H9 (cell line): ENCODE data around the gene SEC62. TPM values are rescaled to one million over a fixed set of nuclear protein-coding genes. Genes with fewer than 3 reads are reported as not detected.

Experiments used
- DNase-seq: peaks from one replicate; pipeline ENCODE4 v3.0.0-alpha.2; 2017
- H2AFZ ChIP-seq: one replicate; pipeline ENCODE4 v1.6.1; 2013; ENCODE audit warnings: mild to moderate bottlenecking, low read length, control low read depth, moderate library complexity
- H2AK5ac ChIP-seq: 2 replicates; pipeline ENCODE4 v1.6.1; 2013; ENCODE audit warnings: low read length, control low read depth, mixed read lengths; ENCODE audit not compliant: insufficient read length
- H2BK120ac ChIP-seq: one replicate; pipeline ENCODE4 v1.6.1; 2013; ENCODE audit warnings: low read depth, mild to moderate bottlenecking, low read length, control low read depth, inconsistent platforms; ENCODE audit not compliant: poor library complexity, severe bottlenecking
- H2BK12ac ChIP-seq: 2 replicates; pipeline ENCODE4 v1.6.1; 2013; ENCODE audit warnings: low read length, control low read depth, mixed read lengths, low read depth; ENCODE audit not compliant: insufficient read length
- H2BK15ac ChIP-seq: 2 replicates; pipeline ENCODE4 v1.6.1; 2013; ENCODE audit warnings: low read depth, low read length, control low read depth
- H2BK20ac ChIP-seq: one replicate; pipeline ENCODE4 v1.6.1; 2013; ENCODE audit warnings: low read depth, mild to moderate bottlenecking, low read length, control low read depth, inconsistent platforms; ENCODE audit not compliant: poor library complexity, severe bottlenecking
- H2BK5ac ChIP-seq: 2 replicates; pipeline ENCODE4 v1.6.1; 2013; ENCODE audit warnings: low read length, control low read depth, mixed read lengths; ENCODE audit not compliant: insufficient read length
- H3K14ac ChIP-seq: 2 replicates; pipeline ENCODE4 v1.6.1; 2013; ENCODE audit warnings: low read length, control low read depth; ENCODE audit not compliant: insufficient read depth
- H3K18ac ChIP-seq: 2 replicates; pipeline ENCODE4 v1.6.1; 2013; ENCODE audit warnings: low read depth, mild to moderate bottlenecking, mixed read lengths, low read length, control low read depth; ENCODE audit not compliant: insufficient read length
- H3K23ac ChIP-seq: 2 replicates; pipeline ENCODE4 v1.6.1; 2013; ENCODE audit warnings: low read length, control low read depth, mixed read lengths, low read depth; ENCODE audit not compliant: insufficient read length
- H3K23me2 ChIP-seq: 2 replicates; pipeline ENCODE4 v1.6.1; 2013; ENCODE audit warnings: low read depth, mild to moderate bottlenecking, mixed read lengths, low read length, control low read depth; ENCODE audit not compliant: insufficient read length, poor library complexity, severe bottlenecking
- H3K27ac ChIP-seq: 2 replicates; pipeline ENCODE4 v1.5.1; 2013; ENCODE audit warnings: low read length, control low read depth, mixed read lengths, low read depth; ENCODE audit not compliant: insufficient read length
- H3K27me3 ChIP-seq: 2 replicates; pipeline ENCODE4 v1.6.1; 2013; ENCODE audit warnings: low read length, control low read depth, inconsistent platforms; ENCODE audit not compliant: insufficient read depth
- H3K4ac ChIP-seq: 2 replicates; pipeline ENCODE4 v1.6.1; 2013; ENCODE audit warnings: low read depth, mild to moderate bottlenecking, control low read depth, inconsistent platforms, low read length, moderate library complexity
- H3K4me1 ChIP-seq: 2 replicates; pipeline ENCODE4 v1.6.1; 2013; ENCODE audit warnings: low read length, control low read depth, inconsistent platforms; ENCODE audit not compliant: insufficient read depth
- H3K4me2 ChIP-seq: 2 replicates; pipeline ENCODE4 v1.6.1; 2013; ENCODE audit warnings: low read length, control low read depth, mixed read lengths; ENCODE audit not compliant: insufficient read length, insufficient read depth
- H3K56ac ChIP-seq: 2 replicates; pipeline ENCODE4 v1.6.1; 2013; ENCODE audit warnings: low read depth, mild to moderate bottlenecking, mixed read lengths, low read length, control low read depth; ENCODE audit not compliant: insufficient read length
- H3K79me1 ChIP-seq: 2 replicates; pipeline ENCODE4 v1.6.1; 2013; ENCODE audit warnings: low read depth, mild to moderate bottlenecking, moderate library complexity, low read length, control low read depth, inconsistent platforms; ENCODE audit not compliant: insufficient read depth, poor library complexity, severe bottlenecking
- H3K79me2 ChIP-seq: 2 replicates; pipeline ENCODE4 v1.6.1; 2013; ENCODE audit warnings: low read length, control low read depth, inconsistent platforms; ENCODE audit not compliant: insufficient read depth
- H3K9ac ChIP-seq: 2 replicates; pipeline ENCODE4 v1.6.1; 2013; ENCODE audit warnings: low read length, control low read depth, mixed read lengths; ENCODE audit not compliant: insufficient read length; ENCODE audit errors: extremely low read depth
- H3K9me3 ChIP-seq: one replicate; pipeline ENCODE4 v1.6.1; 2013; ENCODE audit warnings: low read depth, low read length, inconsistent platforms; ENCODE audit not compliant: control insufficient read depth
- H3T11ph ChIP-seq: one replicate; pipeline ENCODE4 v1.6.1; 2013; ENCODE audit warnings: mild to moderate bottlenecking, low read length, control low read depth, inconsistent platforms
- H4K20me1 ChIP-seq: one replicate; pipeline ENCODE4 v1.6.1; 2013; ENCODE audit not compliant: control insufficient read depth, insufficient read length, insufficient read depth
- H4K5ac ChIP-seq: 2 replicates; pipeline ENCODE4 v1.6.1; 2013; ENCODE audit warnings: low read depth, mild to moderate bottlenecking, mixed read lengths, low read length, control low read depth; ENCODE audit not compliant: insufficient read length
- H4K8ac ChIP-seq: replicated peaks from 2 replicates; pipeline ENCODE4 v1.6.1; 2013; ENCODE audit warnings: low read length, control low read depth, mixed read lengths, low read depth; ENCODE audit not compliant: insufficient read length
- H4K91ac ChIP-seq: 2 replicates; pipeline ENCODE4 v1.6.1; 2013; ENCODE audit warnings: low read depth, mild to moderate bottlenecking, moderate library complexity, mixed read lengths, low read length, control low read depth; ENCODE audit not compliant: insufficient read length
- H3K27ac Mint-ChIP-seq, 3 experiments: 2 replicates in 2 of 3; 3 replicates in 1 of 3; pipeline ENCODE4 v1.8.0; 2020 to 2021; ENCODE audit warnings: mixed read lengths in 3 of 3, mild to moderate bottlenecking in 1 of 3, moderate library complexity in 1 of 3
- H3K27me3 Mint-ChIP-seq: 2 replicates; pipeline ENCODE4 v1.8.0; 2021; ENCODE audit warnings: low read depth, mild to moderate bottlenecking, moderate library complexity, mixed read lengths
- H3K36me3 Mint-ChIP-seq, 3 experiments: 2 replicates in 2 of 3; 3 replicates in 1 of 3; pipeline ENCODE4 v1.8.0; 2020 to 2021; ENCODE audit warnings: low read depth in 3 of 3, mixed read lengths in 3 of 3; ENCODE audit not compliant: insufficient read depth in 1 of 3
- H3K4me1 Mint-ChIP-seq, 2 experiments: 2 replicates each; pipeline ENCODE4 v1.8.0; 2020; ENCODE audit warnings: mixed read lengths in 2 of 2
- H3K4me3 Mint-ChIP-seq, 2 experiments: 2 replicates in 1 of 2; 3 replicates in 1 of 2; pipeline ENCODE4 v1.8.0; 2020 to 2021; ENCODE audit warnings: mild to moderate bottlenecking in 2 of 2, mixed read lengths in 2 of 2, moderate library complexity in 1 of 2
- H3K9me3 Mint-ChIP-seq, 2 experiments: 2 replicates in 1 of 2; 3 replicates in 1 of 2; pipeline ENCODE4 v1.8.0; 2020; ENCODE audit warnings: mild to moderate bottlenecking in 2 of 2, mixed read lengths in 2 of 2, moderate library complexity in 1 of 2
- WGBS: extraction: QIAGEN DNeasy Blood & Tissue Kit; methylation state at CpG from one replicate; pipeline ENCODE4 v1.1.7; 2013; ENCODE audit warnings: missing lambda C conversion rate, low lambda C conversion rate, mixed read lengths; ENCODE audit not compliant: insufficient read length; ENCODE audit errors: extremely low coverage; 5-methylcytosine and 5-hydroxymethylcytosine counted together
- total RNA-seq: library from RNA; stranded (reverse); gene quantifications from 2 replicates; pipeline ENCODE4 v1.2.1, GENCODE V29; 2021
- TF ChIP-seq, protein P1 (sequence below): fragments of 200-600 bp; sonication (generic); conservative IDR thresholded peaks from 3 replicates; pipeline ENCODE4 v1.8.0; 2021; ENCODE audit warnings: antibody characterized with exemption, mild to moderate bottlenecking

Gene SEC62
- total RNA-seq, 1 experiment from 2014 or later = 98.7 TPM

GRCh38 chr3:169992156-169992555 lies 25.5 kb downstream of the SEC62 start:
- H3K56ac ChIP-seq = no peak overlapping the region
- H3K4ac ChIP-seq = no peak overlapping the region
- no peak overlapping the region for H2AFZ ChIP-seq
- H3T11ph ChIP-seq = no peak overlapping the region
- no peak overlapping the region for H2BK12ac ChIP-seq
- no peaks in the 10 kb centered on the region for H3K4me1 ChIP-seq
- DNase-seq = no peak
- WGBS = no CpG with 5 or more reads among the region's 3 CpGs
- no peak overlapping the region for H3K18ac ChIP-seq
- TF ChIP-seq, protein P1, sequence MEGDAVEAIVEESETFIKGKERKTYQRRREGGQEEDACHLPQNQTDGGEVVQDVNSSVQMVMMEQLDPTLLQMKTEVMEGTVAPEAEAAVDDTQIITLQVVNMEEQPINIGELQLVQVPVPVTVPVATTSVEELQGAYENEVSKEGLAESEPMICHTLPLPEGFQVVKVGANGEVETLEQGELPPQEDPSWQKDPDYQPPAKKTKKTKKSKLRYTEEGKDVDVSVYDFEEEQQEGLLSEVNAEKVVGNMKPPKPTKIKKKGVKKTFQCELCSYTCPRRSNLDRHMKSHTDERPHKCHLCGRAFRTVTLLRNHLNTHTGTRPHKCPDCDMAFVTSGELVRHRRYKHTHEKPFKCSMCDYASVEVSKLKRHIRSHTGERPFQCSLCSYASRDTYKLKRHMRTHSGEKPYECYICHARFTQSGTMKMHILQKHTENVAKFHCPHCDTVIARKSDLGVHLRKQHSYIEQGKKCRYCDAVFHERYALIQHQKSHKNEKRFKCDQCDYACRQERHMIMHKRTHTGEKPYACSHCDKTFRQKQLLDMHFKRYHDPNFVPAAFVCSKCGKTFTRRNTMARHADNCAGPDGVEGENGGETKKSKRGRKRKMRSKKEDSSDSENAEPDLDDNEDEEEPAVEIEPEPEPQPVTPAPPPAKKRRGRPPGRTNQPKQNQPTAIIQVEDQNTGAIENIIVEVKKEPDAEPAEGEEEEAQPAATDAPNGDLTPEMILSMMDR = no peak
- no peaks in the 10 kb centered on the region for H3K4me1 Mint-ChIP-seq
- H2BK20ac ChIP-seq = no peak overlapping the region
- H3K27me3 Mint-ChIP-seq = no peaks in the 10 kb centered on the region
- no peak overlapping the region for H2BK15ac ChIP-seq
- no peak overlapping the region for H3K27ac Mint-ChIP-seq
- no peak overlapping the region for H2AK5ac ChIP-seq
- H3K27me3 ChIP-seq = no peaks in the 10 kb centered on the region
- no peak overlapping the region for H3K4me3 Mint-ChIP-seq
- H3K14ac ChIP-seq = no peak overlapping the region
- H3K27ac ChIP-seq = no peak overlapping the region
- peaks cover 11 to 45% (median 35%) of the 10 kb centered on the region in 3 experiments; a peak in 6 of 7 replicates for H3K36me3 Mint-ChIP-seq
- H4K5ac ChIP-seq = no peak overlapping the region
- H4K8ac ChIP-seq = no peak overlapping the region
- no peak overlapping the region for H3K4me2 ChIP-seq
- H3K9me3 Mint-ChIP-seq = no peaks in the 10 kb centered on the region
- H4K20me1 ChIP-seq = no peaks in the 10 kb centered on the region
- no peaks in the 10 kb centered on the region for H3K23me2 ChIP-seq
- no peak overlapping the region for H3K23ac ChIP-seq
- no peak overlapping the region for H2BK120ac ChIP-seq
- no peaks in the 10 kb centered on the region for H3K79me2 ChIP-seq
- no peaks in the 10 kb centered on the region for H3K9me3 ChIP-seq
- no peaks in the 10 kb centered on the region for H3K79me1 ChIP-seq
- H4K91ac ChIP-seq = no peak overlapping the region
- H2BK5ac ChIP-seq = no peak overlapping the region
- no peak overlapping the region for H3K9ac ChIP-seq
